ENCODE results near the gene P2RX7. TPM values are rescaled to one million over a fixed set of nuclear protein-coding genes. Genes with fewer than 3 reads are reported as not detected.
A peak's percentile ranks its signal among the peaks of the same experiment; 100 is the strongest.

Gene P2RX7
- total RNA-seq, 3 donors from 2014 or later: 1.0 to 10.9 (median 1.4) TPM

DNA sequence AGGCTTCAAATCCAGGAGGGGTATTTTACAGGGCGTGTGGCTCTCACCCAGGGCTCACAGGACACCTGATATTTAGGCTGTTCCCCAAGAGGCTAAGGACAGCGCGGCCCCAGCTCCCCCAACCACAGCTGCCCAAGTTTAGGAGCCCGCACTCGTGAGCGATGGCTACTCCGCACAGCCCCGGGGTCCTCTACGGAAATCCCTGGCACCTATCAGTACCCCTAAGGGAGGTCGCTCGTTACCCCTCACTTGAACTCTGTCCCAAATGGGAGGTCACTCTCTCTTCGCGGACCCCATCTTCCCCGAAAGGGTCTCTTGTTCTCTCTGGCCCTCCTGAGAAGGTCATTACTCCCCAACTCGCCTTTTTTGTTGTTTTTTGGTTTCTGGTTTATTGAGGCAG, 76.5 kb downstream of the P2RX7 start:
- DNase-seq (no peak), ATAC-seq (no peak)
- Histone ChIP-seq H3K9me3 (no peaks in the 10 kb centered on the region), H3K36me3 (ENCODE audit: low read depth) (no peaks in the 10 kb centered on the region), H3K4me3 (no peak overlapping the region), H3K4me1 (ENCODE audit: low read depth) (peaks cover 15% of the 10 kb centered on the region)
- intact Hi-C loops (cut with DNase I, micrococcal nuclease): no loop called here
- TF ChIP-seq, protein P1, sequence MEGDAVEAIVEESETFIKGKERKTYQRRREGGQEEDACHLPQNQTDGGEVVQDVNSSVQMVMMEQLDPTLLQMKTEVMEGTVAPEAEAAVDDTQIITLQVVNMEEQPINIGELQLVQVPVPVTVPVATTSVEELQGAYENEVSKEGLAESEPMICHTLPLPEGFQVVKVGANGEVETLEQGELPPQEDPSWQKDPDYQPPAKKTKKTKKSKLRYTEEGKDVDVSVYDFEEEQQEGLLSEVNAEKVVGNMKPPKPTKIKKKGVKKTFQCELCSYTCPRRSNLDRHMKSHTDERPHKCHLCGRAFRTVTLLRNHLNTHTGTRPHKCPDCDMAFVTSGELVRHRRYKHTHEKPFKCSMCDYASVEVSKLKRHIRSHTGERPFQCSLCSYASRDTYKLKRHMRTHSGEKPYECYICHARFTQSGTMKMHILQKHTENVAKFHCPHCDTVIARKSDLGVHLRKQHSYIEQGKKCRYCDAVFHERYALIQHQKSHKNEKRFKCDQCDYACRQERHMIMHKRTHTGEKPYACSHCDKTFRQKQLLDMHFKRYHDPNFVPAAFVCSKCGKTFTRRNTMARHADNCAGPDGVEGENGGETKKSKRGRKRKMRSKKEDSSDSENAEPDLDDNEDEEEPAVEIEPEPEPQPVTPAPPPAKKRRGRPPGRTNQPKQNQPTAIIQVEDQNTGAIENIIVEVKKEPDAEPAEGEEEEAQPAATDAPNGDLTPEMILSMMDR (IDR thresholded peaks at IDR 0.05): no peak

DNA sequence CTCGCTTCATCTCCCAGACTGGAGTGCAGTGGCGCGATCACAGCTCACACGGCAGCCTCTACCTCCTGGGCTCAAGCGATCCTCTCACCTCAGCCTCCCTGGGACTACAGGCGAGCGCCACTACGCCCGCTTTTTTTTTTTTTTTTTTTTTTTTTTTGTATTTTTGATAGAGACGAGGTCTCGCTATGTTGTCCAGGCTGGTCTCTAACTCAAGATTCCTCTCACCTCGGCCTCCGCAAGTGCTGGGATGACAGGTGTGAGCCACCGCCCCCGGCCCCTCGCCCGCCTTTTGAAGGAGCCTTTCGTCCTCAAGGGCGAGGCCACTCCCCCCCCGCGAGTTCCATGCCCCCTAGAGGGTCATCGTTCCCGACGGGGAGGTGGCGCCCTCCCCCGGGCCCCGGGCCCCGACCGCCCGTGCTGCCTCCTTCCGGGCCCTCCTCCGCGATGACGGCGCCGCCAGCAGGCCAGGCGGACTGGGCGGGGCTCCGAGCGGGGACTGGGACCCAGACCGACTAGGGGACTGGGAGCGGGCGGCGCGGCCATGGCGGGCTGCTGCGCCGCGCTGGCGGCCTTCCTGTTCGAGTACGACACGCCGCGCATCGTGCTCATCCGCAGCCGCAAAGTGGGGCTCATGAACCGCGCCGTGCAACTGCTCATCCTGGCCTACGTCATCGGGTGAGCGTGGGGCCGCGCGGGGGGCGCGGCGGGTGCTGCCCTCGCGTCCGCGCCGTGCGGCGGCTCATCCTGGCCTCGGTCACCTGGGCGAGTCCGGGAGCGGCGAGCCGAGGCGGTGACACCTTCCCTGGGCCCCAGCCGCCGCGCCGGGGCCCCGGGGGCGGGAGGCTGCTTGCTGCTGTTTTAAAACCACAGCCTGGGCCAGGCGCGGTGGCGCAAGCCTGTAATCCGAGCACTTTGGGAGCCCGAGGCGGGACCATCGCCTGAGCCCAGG, 77.2 kb downstream of the P2RX7 start, which contains the start of gene P2RX4:
Gene P2RX4, plus strand, starts transcription at position 506 of the 949 bp plus-strand sequence. Its CDS starts 36 bp downstream, at position 542.
- Histone ChIP-seq H3K36me3 (ENCODE audit: low read depth) (no peaks in the 10 kb centered on the region), H3K9me3 (no peaks in the 10 kb centered on the region), H3K4me1 (ENCODE audit: low read depth) (peaks cover 20% of the 10 kb centered on the region), H3K4me3 (peak within 1 kb of the TSS; percentile 60)
- intact Hi-C loops (cut with DNase I, micrococcal nuclease): no loop called here
- ATAC-seq: peak; percentile 91
- TF ChIP-seq, protein P1 (IDR thresholded peaks at IDR 0.05): peak; percentile 44
- DNase-seq: peak; percentile 89 to 95 (median 94)

DNA sequence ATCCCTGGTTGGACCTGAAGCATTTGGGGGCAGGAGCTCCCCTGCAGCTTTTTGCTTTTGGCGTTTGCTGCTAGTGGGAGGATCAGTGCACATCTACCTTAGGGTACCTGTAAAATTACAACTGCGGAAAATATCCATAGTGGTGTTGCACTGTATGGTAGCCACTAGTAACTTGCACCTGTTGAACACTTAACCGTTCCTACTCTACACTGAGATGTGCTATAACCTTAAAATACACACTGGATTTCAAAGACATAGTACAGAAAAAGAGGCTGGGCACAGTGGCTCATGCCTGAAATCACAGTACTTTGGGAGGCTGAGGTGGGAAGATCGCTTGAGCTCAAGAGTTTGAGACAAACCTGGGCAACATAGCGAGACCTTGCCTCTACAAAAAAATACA, 80.2 kb downstream of the P2RX7 start:
- H3K9me3 ChIP-seq: no peaks in the 10 kb centered on the region
- H3K4me3 ChIP-seq: no peak overlapping the region
- intact Hi-C loops (cut with DNase I, micrococcal nuclease): no loop called here
- H3K36me3 ChIP-seq (ENCODE audit: low read depth): no peaks in the 10 kb centered on the region
- DNase-seq (no peak), ATAC-seq (no peak)
- TF ChIP-seq, protein P1 (IDR thresholded peaks at IDR 0.05): no peak
- peaks cover 31% of the 10 kb centered on the region for H3K4me1 ChIP-seq (ENCODE audit: low read depth)

DNA sequence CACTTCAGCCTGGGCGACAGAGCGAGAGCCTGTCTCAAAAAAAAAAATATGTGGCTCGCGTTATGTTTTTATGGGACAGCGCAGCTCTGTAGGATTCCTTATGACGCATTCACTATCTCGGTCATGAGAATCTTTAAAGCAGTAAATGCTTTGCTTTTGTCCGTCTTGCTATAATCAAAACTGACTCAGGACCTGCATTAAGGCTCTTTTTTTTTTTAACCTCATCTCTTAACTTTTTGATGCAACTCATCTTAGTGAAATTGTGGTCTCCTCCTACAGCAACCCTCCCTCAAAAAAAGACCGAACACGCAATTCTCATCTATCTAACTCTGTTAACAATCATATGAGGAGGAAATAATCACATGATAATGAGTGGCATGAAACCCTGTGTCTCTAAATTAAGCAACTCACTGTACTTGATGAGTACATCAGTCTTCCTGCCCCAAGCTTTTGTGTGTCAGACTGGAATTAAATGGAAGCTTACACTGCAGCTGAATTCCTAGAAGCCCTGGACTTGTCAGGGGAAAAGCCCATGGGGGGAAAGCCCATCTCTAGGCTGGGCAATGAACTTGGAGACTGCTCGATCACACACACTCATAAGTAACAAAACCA, 81.6 kb downstream of the P2RX7 start:
- DNase-seq (no peak), ATAC-seq (no peak)
- Histone ChIP-seq H3K4me1 (ENCODE audit: low read depth) (peaks cover 43% of the 10 kb centered on the region), H3K9me3 (no peaks in the 10 kb centered on the region), H3K36me3 (ENCODE audit: low read depth) (no peaks in the 10 kb centered on the region), H3K4me3 (no peak overlapping the region)
- TF ChIP-seq, protein P1 (IDR thresholded peaks at IDR 0.05): no peak
- intact Hi-C loops (cut with DNase I, micrococcal nuclease): no loop called here

DNA sequence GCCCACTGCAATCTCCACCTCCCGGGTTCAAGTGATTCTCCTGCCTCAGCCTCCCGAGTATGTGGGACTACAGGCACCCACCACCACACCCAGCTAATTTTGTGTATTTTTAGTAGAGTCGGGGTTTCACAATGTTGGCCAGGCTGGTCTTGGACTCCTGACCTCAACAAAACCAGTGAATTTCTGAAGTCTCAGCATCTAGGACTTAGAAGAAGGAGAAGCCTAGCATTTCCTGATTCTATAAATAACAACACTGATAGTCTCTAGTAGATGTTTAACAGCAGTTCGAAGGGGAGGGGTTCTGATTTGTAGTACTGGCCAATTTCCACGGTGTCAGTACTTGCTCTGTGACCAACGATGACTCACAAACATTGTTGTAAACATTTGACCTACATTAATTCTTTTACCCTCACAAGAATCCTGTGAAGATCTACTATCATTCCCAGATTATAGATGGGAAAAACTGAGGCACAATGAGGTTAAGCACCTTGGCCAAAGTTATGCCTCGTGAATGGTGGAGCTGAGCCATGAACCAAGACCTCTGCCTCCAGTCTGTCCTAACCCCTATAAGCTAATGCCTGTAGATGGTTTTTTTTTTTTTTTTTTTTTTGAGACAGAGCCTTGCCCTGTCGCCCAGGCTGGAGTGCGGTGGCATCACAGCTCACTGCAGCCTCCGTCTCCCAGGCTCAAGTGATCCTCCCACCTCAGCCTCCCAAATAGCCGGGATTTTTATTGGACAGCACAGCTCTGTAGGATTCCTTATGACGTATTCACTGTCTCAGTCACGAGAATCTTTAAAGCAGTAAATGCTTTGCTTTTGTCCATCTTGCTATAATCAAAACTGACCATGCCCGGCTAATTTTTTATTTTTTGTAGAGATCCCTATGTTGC, 82.4 kb downstream of the P2RX7 start:
- H3K9me3 ChIP-seq: no peaks in the 10 kb centered on the region
- H3K36me3 ChIP-seq (ENCODE audit: low read depth): no peaks in the 10 kb centered on the region
- intact Hi-C loops (cut with DNase I, micrococcal nuclease): no loop called here
- H3K4me1 ChIP-seq (ENCODE audit: low read depth): peaks cover 43% of the 10 kb centered on the region
- ATAC-seq (peak; percentile 67), DNase-seq (peak in 1 of 3 donors; percentile 73)
- TF ChIP-seq, protein P1 (IDR thresholded peaks at IDR 0.05): no peak
- H3K4me3 ChIP-seq: no peak overlapping the region
